GM12878 (cell line): Measurements from ENCODE around the gene CYP46A1. TPM values are rescaled to one million over a fixed set of nuclear protein-coding genes. Genes with fewer than 3 reads are reported as not detected.

Experiments
- ATAC-seq: fragments of 200-7000 bp; cut with Tn5 transposase; 3 replicates; pipeline ENCODE4 v1.9.1; 2020; ENCODE audit warnings: mild to moderate bottlenecking, moderate library complexity
- BruUV-seq: library from RNA; stranded (reverse); fragments of 400-500 nt; replicated peaks from 2 replicates; lab custom pipeline; 2021; lab: Mats Ljungman, UMichigan
- CTCF ChIA-PET: fragments of 300-600 bp; sonication (Branson Sonifier 250); formaldehyde crosslinking; extraction: SDS; loops from one replicate; lab custom pipeline; 2021; ENCODE audit warnings: inconsistent platforms; lab: Yijun Ruan, JAX
- POLR2A ChIA-PET: fragments of 350-600 bp; formaldehyde crosslinking; extraction: SDS; loops from one replicate; lab custom pipeline; 2021; ENCODE audit warnings: inconsistent platforms; lab: Charles Lee
- RAD21 ChIA-PET: fragments of 300-600 bp; sonication (Branson Sonifier 250); formaldehyde crosslinking; loops from one replicate; lab custom pipeline; 2023; ENCODE audit warnings: antibody characterized with exemption; ENCODE audit not compliant: unreplicated experiment; lab: Charles Lee
- SMC1A ChIA-PET: fragments of 300-600 bp; sonication (Branson Sonifier 250); formaldehyde crosslinking; loops from one replicate; lab custom pipeline; 2023; ENCODE audit not compliant: unreplicated experiment, uncharacterized antibody; lab: Charles Lee
- DNase-seq: peaks from one replicate; pipeline ENCODE4 v3.0.0-alpha.2; 2011; ENCODE audit warnings: low read depth, low spot score
- FAIRE-seq: peaks from 3 replicates; lab custom pipeline; 2011; peaks lifted over from hg19 to GRCh38; lab: Jason Lieb, UNC
- H2AFZ ChIP-seq: 2 replicates; pipeline ENCODE4 v1.6.0; 2011; ENCODE audit warnings: low read depth, low read length, control low read depth; ENCODE audit not compliant: control insufficient read depth
- H3K27ac ChIP-seq: 2 replicates; pipeline ENCODE4 v1.5.1; 2011; ENCODE audit warnings: control low read depth; ENCODE audit not compliant: control insufficient read depth, insufficient read depth
- H3K27me3 ChIP-seq, 2 experiments: replicated peaks in 1 of 2; 2 replicates each; pipeline versions ENCODE4 v1.6.0 to v1.6.1; 2011; ENCODE audit warnings: low read length in 1 of 2; ENCODE audit not compliant: control insufficient read depth in 2 of 2, insufficient read depth in 2 of 2
- H3K36me3 ChIP-seq, 2 experiments: 2 replicates each; pipeline ENCODE4 v1.5.1; 2011; ENCODE audit warnings: low read length in 1 of 2; ENCODE audit not compliant: control insufficient read depth in 2 of 2, insufficient read depth in 2 of 2
- H3K4me1 ChIP-seq: 2 replicates; pipeline ENCODE4 v1.6.1; 2011; ENCODE audit warnings: mild to moderate bottlenecking, low read length, moderate library complexity, mixed read lengths; ENCODE audit not compliant: control insufficient read depth, insufficient read depth
- H3K4me2 ChIP-seq: 2 replicates; pipeline ENCODE4 v1.6.0; 2011; ENCODE audit warnings: control low read depth; ENCODE audit not compliant: control insufficient read depth, insufficient read depth
- H3K4me3 ChIP-seq: fragments of 200-600 bp; sonication (generic); 2 replicates; pipeline ENCODE4 v1.5.1; 2016
- H3K79me2 ChIP-seq: 2 replicates; pipeline ENCODE4 v1.6.0; 2011; ENCODE audit warnings: low read length; ENCODE audit not compliant: control insufficient read depth, insufficient read depth
- H3K9ac ChIP-seq: 2 replicates; pipeline ENCODE4 v1.8.0; 2011; ENCODE audit warnings: low read length, control low read depth, mixed read lengths; ENCODE audit not compliant: control insufficient read depth, insufficient read depth
- H3K9me3 ChIP-seq: replicated peaks from 3 replicates; pipeline ENCODE4 v1.5.1; 2011; ENCODE audit warnings: mild to moderate bottlenecking, low read length; ENCODE audit not compliant: control insufficient read depth, insufficient read depth
- H4K20me1 ChIP-seq: 2 replicates; pipeline ENCODE4 v1.6.0; 2011; ENCODE audit not compliant: control insufficient read depth, insufficient read depth
- MTA3 ChIP-seq: IDR thresholded peaks from 2 replicates; pipeline ENCODE4 v1.6.1; 2012; ENCODE audit warnings: low read length, inconsistent platforms, borderline replicate concordance
- NBN ChIP-seq: fragments of 450-650 bp; IDR thresholded peaks from 2 replicates; pipeline ENCODE4 v1.6.1; 2016
- SUZ12 ChIP-seq: fragments of 200-600 bp; sonication (generic); IDR thresholded peaks from one replicate; pipeline ENCODE4 v1.6.1; 2018; ENCODE audit warnings: antibody characterized with exemption, mild to moderate bottlenecking; ENCODE audit not compliant: unreplicated experiment
- ZBTB11 ChIP-seq: fragments of 450-650 bp; formaldehyde crosslinking; IDR thresholded peaks from 2 replicates; pipeline ENCODE4 v1.5.0; 2022; ENCODE audit warnings: mild to moderate bottlenecking, missing genetic modification characterization
- WGBS: methylation state at CpG from one replicate; pipeline ENCODE4 v1.1.6; 2016; ENCODE audit warnings: low lambda C conversion rate; ENCODE audit not compliant: insufficient replicate concordance, insufficient coverage; ENCODE audit errors: missing lambda C conversion rate; 5-methylcytosine and 5-hydroxymethylcytosine counted together
- in situ Hi-C: fragments of 300-500 bp; cut with MboI; formaldehyde crosslinking; loops from 9 replicates; pipeline ENCODE4 v1.14.3; 2018; ENCODE audit warnings: mixed read lengths
- intact Hi-C: fragments of 100-400 bp; cut with micrococcal nuclease; formaldehyde crosslinking; loops from one replicate; pipeline ENCODE4 v1.14.2; 2022; ENCODE audit not compliant: unreplicated experiment
- polyA plus RNA-seq, 11 experiments: library from polyadenylated mRNA; depleted of rRNA in 4 of 11; unstranded in 6 of 11; stranded (reverse) in 5 of 11; fragments of >200 nt; fragmentation: Nextera tagmentation in 4 of 11; fragmentation: Illumina TruSeq in 1 of 11; extraction: Ambion mirVana in 4 of 11; extraction: Trizol in 1 of 11; gene quantifications; 1 replicate in 1 of 11; 2 replicates in 10 of 11; pipeline versions ENCODE4 v1.2.1 to v1.2.3, GENCODE V29; 2011 to 2016; ENCODE audit warnings: inconsistent platforms in 2 of 11, missing spikeins in 2 of 11, low read depth in 1 of 11
- total RNA-seq, 4 experiments: library from RNA; depleted of rRNA in 3 of 4; stranded (reverse); fragments of >200 nt in 3 of 4; fragmentation: Illumina TruSeq in 1 of 4; extraction: Trizol in 1 of 4; gene quantifications; 2 replicates each; pipeline versions ENCODE4 v1.2.1 to v1.2.3, GENCODE V29; 2013 to 2021
- TF ChIP-seq, protein P1 (sequence below): fragments of 450-650 bp; IDR thresholded peaks from 2 replicates; pipeline ENCODE4 v1.6.1; 2016; ENCODE audit warnings: mild to moderate bottlenecking
- TF ChIP-seq, protein P2 (sequence below): fragments of 450-650 bp; IDR thresholded peaks from 2 replicates; pipeline ENCODE4 v1.6.1; 2016; ENCODE audit warnings: mild to moderate bottlenecking
- TF ChIP-seq, protein P3 (sequence below): fragments of 450-650 bp; IDR thresholded peaks from 2 replicates; pipeline ENCODE4 v1.6.1; 2017; ENCODE audit warnings: mild to moderate bottlenecking, low read depth, inconsistent platforms; ENCODE audit not compliant: poor library complexity, severe bottlenecking

The CYP46A1 gene
- total and polyA plus RNA-seq, 10 of the 15 experiments (the other 5 are each of a cell fraction or from before 2014, with no cell fraction given): 0.04 to 0.11 TPM; not detected in 8

DNA sequence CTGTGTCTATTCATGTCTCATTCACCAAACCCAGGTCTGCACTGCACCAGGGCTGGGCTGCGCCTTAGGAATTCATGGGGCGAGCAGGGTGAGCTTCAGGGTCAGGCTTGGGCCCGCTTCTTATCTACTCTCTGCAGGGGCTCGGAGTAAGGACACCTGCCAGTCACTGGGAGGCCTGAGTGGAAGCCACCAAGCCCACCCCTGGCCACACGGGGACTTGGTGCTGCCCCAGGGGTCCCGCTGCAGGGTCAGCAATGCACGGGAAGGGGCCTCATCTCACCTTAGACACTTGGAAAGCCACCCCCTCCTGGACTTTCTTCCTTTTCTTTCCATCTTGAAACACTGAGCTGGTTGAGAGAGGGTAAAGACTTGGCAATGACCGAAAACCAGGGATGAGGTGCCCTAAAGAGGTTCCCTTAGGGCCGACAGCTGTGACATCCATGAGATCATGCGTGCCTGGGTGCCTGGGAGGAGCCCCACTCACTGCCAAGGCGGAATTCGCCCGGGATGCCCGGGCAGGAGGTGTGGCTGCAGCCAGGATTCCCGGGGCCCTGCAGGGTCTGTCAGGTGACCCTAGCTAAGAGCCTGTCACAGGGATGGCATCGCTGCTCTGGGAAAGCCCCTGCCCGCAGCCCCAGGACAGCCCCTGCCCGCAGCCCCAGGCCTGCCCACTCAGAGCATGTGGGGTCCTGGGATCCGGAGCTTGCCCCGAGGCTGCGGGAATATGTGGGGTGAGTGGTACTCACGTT lies 63.7 kb downstream of the CYP46A1 start:
- in situ Hi-C loops (no loop called here), intact Hi-C loops (no loop called here)
- Histone ChIP-seq H3K9me3 (no peaks in the 10 kb centered on the region), H3K4me3 (no peak overlapping the region), H3K4me1 (no peaks in the 10 kb centered on the region), H4K20me1 (no peaks in the 10 kb centered on the region), H2AFZ (no peak overlapping the region), H3K27me3 (peaks cover 2% of the 10 kb centered on the region in 2 experiments; a peak in 2 of 4 replicates), H3K79me2 (no peaks in the 10 kb centered on the region), H3K36me3 (no peaks in the 10 kb centered on the region), H3K4me2 (no peak overlapping the region), H3K9ac (no peak overlapping the region), H3K27ac (no peak overlapping the region)
- ChIA-PET SMC1A (no interaction called here), POLR2A (no interaction called here), CTCF (no interaction called here), RAD21 (no interaction called here)
- no TSS peak for BruUV-seq
- WGBS: 28% methylated on average over 22 of the region's 22 CpGs
- DNase-seq: no peak
- ATAC-seq: peak; percentile 19; the same call in 1 of the 3 replicates
- TF ChIP-seq, protein P1, sequence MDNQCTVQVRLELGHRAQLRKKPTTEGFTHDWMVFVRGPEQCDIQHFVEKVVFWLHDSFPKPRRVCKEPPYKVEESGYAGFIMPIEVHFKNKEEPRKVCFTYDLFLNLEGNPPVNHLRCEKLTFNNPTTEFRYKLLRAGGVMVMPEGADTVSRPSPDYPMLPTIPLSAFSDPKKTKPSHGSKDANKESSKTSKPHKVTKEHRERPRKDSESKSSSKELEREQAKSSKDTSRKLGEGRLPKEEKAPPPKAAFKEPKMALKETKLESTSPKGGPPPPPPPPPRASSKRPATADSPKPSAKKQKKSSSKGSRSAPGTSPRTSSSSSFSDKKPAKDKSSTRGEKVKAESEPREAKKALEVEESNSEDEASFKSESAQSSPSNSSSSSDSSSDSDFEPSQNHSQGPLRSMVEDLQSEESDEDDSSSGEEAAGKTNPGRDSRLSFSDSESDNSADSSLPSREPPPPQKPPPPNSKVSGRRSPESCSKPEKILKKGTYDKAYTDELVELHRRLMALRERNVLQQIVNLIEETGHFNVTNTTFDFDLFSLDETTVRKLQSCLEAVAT: no peak
- TF ChIP-seq SUZ12 (no peak), ZBTB11 (CRISPR knock-in tag) (no peak), MTA3 (no peak), NBN (no peak)
- TF ChIP-seq, protein P2, sequence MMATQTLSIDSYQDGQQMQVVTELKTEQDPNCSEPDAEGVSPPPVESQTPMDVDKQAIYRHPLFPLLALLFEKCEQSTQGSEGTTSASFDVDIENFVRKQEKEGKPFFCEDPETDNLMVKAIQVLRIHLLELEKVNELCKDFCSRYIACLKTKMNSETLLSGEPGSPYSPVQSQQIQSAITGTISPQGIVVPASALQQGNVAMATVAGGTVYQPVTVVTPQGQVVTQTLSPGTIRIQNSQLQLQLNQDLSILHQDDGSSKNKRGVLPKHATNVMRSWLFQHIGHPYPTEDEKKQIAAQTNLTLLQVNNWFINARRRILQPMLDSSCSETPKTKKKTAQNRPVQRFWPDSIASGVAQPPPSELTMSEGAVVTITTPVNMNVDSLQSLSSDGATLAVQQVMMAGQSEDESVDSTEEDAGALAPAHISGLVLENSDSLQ: no peak
- TF ChIP-seq, protein P3, sequence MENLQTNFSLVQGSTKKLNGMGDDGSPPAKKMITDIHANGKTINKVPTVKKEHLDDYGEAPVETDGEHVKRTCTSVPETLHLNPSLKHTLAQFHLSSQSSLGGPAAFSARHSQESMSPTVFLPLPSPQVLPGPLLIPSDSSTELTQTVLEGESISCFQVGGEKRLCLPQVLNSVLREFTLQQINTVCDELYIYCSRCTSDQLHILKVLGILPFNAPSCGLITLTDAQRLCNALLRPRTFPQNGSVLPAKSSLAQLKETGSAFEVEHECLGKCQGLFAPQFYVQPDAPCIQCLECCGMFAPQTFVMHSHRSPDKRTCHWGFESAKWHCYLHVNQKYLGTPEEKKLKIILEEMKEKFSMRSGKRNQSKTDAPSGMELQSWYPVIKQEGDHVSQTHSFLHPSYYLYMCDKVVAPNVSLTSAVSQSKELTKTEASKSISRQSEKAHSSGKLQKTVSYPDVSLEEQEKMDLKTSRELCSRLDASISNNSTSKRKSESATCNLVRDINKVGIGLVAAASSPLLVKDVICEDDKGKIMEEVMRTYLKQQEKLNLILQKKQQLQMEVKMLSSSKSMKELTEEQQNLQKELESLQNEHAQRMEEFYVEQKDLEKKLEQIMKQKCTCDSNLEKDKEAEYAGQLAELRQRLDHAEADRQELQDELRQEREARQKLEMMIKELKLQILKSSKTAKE: no peak
- FAIRE-seq: no peak
